Mesenchymal stem cell (in vitro differentiated cells and primary cell): ENCODE results near the gene LASP1NB.

ENCODE experiments used
- DNase-seq: peaks from one replicate; pipeline ENCODE4 v3.0.0-alpha.2; 2013
- H2AFZ ChIP-seq: one replicate; pipeline ENCODE4 v1.6.1; 2013; ENCODE audit warnings: low read depth, mild to moderate bottlenecking, control low read depth, inconsistent platforms, low read length, moderate library complexity
- H2AK5ac ChIP-seq: 2 replicates; pipeline ENCODE4 v1.6.1; 2013; ENCODE audit warnings: low read length, moderate library complexity, mild to moderate bottlenecking, inconsistent platforms; ENCODE audit not compliant: severe bottlenecking
- H2BK120ac ChIP-seq: one replicate; pipeline ENCODE4 v1.6.1; 2013; ENCODE audit warnings: low read depth, mild to moderate bottlenecking, inconsistent platforms, low read length, moderate library complexity
- H2BK12ac ChIP-seq, 2 experiments: one replicate each; pipeline ENCODE4 v1.6.1; 2013; ENCODE audit warnings: inconsistent platforms in 2 of 2, low read length in 2 of 2, mild to moderate bottlenecking in 2 of 2, moderate library complexity in 2 of 2, control low read depth in 1 of 2
- H2BK15ac ChIP-seq: one replicate; pipeline ENCODE4 v1.6.1; 2013; ENCODE audit warnings: mild to moderate bottlenecking, low read depth, inconsistent platforms; ENCODE audit not compliant: poor library complexity, severe bottlenecking
- H2BK5ac ChIP-seq: 2 replicates; pipeline ENCODE4 v1.6.1; 2013; ENCODE audit warnings: low read depth, mild to moderate bottlenecking, low read length, control low read depth, inconsistent platforms; ENCODE audit not compliant: poor library complexity, severe bottlenecking
- H3K14ac ChIP-seq, 2 experiments: one replicate each; pipeline ENCODE4 v1.6.1; 2013; ENCODE audit warnings: inconsistent platforms in 2 of 2, low read length in 2 of 2, control low read depth in 1 of 2, mild to moderate bottlenecking in 1 of 2, moderate library complexity in 1 of 2
- H3K18ac ChIP-seq, 2 experiments: one replicate each; pipeline ENCODE4 v1.6.1; 2013; ENCODE audit warnings: inconsistent platforms in 2 of 2, low read length in 2 of 2, control low read depth in 1 of 2, low read depth in 1 of 2, mild to moderate bottlenecking in 1 of 2
- H3K23ac ChIP-seq, 2 experiments: one replicate each; pipeline ENCODE4 v1.6.1; 2013; ENCODE audit warnings: inconsistent platforms in 2 of 2, low read length in 2 of 2, mild to moderate bottlenecking in 2 of 2, moderate library complexity in 2 of 2, control low read depth in 1 of 2
- H3K27ac ChIP-seq: 2 replicates; pipeline ENCODE4 v1.5.1; 2013; ENCODE audit warnings: mild to moderate bottlenecking, moderate library complexity, low read length, control low read depth, inconsistent platforms; ENCODE audit not compliant: poor library complexity, severe bottlenecking
- H3K27me3 ChIP-seq, 2 experiments: 2 replicates each; pipeline versions ENCODE4 v1.6.1 to v1.7.0; 2013; ENCODE audit warnings: low read length in 2 of 2, mild to moderate bottlenecking in 2 of 2, moderate library complexity in 2 of 2, control low read depth in 1 of 2, inconsistent platforms in 1 of 2; ENCODE audit not compliant: control insufficient read depth in 1 of 2, insufficient read depth in 1 of 2
- H3K36me3 ChIP-seq, 2 experiments: 2 replicates each; pipeline versions ENCODE4 v1.6.1 to v1.7.0; 2013; ENCODE audit warnings: low read length in 2 of 2, control low read depth in 1 of 2, inconsistent platforms in 1 of 2, low read depth in 1 of 2, mild to moderate bottlenecking in 1 of 2; ENCODE audit not compliant: insufficient read depth in 2 of 2, control insufficient read depth in 1 of 2
- H3K4ac ChIP-seq, 2 experiments: one replicate each; pipeline ENCODE4 v1.6.1; 2013; ENCODE audit warnings: inconsistent platforms in 2 of 2, low read length in 2 of 2, mild to moderate bottlenecking in 2 of 2, moderate library complexity in 2 of 2, control low read depth in 1 of 2, low read depth in 1 of 2
- H3K4me1 ChIP-seq: 2 replicates; pipeline ENCODE4 v1.6.1; 2013; ENCODE audit warnings: low read depth, low read length, control low read depth; ENCODE audit not compliant: control insufficient read depth, insufficient read depth
- H3K4me2 ChIP-seq: 2 replicates; pipeline ENCODE4 v1.6.1; 2013; ENCODE audit warnings: low read length, mild to moderate bottlenecking, inconsistent platforms; ENCODE audit not compliant: poor library complexity, severe bottlenecking
- H3K4me3 ChIP-seq, 2 experiments: 2 replicates each; pipeline versions ENCODE4 v1.5.1 to v1.7.0; 2013; ENCODE audit warnings: low read length in 2 of 2, mild to moderate bottlenecking in 2 of 2, control low read depth in 1 of 2, low read depth in 1 of 2; ENCODE audit not compliant: insufficient read depth in 1 of 2
- H3K79me1 ChIP-seq: replicated peaks from 2 replicates; pipeline ENCODE4 v1.6.1; 2013; ENCODE audit warnings: mild to moderate bottlenecking, control low read depth, low read length, inconsistent platforms; ENCODE audit not compliant: poor library complexity, severe bottlenecking
- H3K9ac ChIP-seq: 2 replicates; pipeline ENCODE4 v1.7.0; 2013; ENCODE audit warnings: mild to moderate bottlenecking, low read length, moderate library complexity
- H3K9me3 ChIP-seq: 2 replicates; pipeline ENCODE4 v1.7.0; 2013; ENCODE audit warnings: mild to moderate bottlenecking, low read length; ENCODE audit not compliant: control insufficient read depth
- H4K8ac ChIP-seq: one replicate; pipeline ENCODE4 v1.6.1; 2013; ENCODE audit warnings: inconsistent platforms, mild to moderate bottlenecking, low read length, moderate library complexity
- H4K91ac ChIP-seq: one replicate; pipeline ENCODE4 v1.6.1; 2013; ENCODE audit warnings: mild to moderate bottlenecking, low read length, inconsistent platforms
- WGBS: methylation state at CpG from one replicate; pipeline ENCODE4 v1.1.7; 2013; ENCODE audit warnings: mixed read lengths; 5-methylcytosine and 5-hydroxymethylcytosine counted together

Gene LASP1NB

DNA sequence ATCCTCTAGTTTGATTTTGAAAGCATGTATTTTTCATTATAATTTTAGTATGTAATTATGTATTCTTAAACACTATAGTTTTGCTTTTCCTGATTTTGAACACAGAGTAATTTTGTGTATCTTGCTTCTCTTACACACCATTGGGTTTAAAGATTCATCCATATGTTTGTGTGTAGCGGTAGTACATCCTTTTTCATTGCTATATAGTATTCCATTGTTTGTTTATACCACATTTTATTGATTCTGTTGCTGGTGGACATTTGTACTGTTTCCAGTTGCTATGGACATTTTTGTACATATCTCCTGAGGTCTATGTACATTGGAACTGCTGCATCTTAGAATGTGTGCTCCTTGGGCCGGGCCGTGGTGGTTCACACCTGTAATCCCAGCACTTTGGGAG, 20.5 kb upstream of the LASP1NB start:
- no peak overlapping the region for H3K27ac ChIP-seq
- H3K27me3 ChIP-seq: no peaks in the 10 kb centered on the region
- H2AFZ ChIP-seq: no peak overlapping the region
- no peak overlapping the region for H2BK120ac ChIP-seq
- no peak overlapping the region for H3K4ac ChIP-seq
- no peak for DNase-seq
- H2BK5ac ChIP-seq: no peak overlapping the region
- no peak overlapping the region for H3K18ac ChIP-seq
- H3K79me1 ChIP-seq: peaks cover 2% of the 10 kb centered on the region
- H3K9me3 ChIP-seq: no peaks in the 10 kb centered on the region
- H3K36me3 ChIP-seq: peaks cover 56 to 57% of the 10 kb centered on the region in 2 experiments
- H3K23ac ChIP-seq: no peak overlapping the region
- no peak overlapping the region for H2BK12ac ChIP-seq
- H3K4me3 ChIP-seq: no peak overlapping the region
- no peak overlapping the region for H2BK15ac ChIP-seq
- H3K14ac ChIP-seq: no peak overlapping the region
- peaks cover 44% of the 10 kb centered on the region for H3K4me1 ChIP-seq
- H3K9ac ChIP-seq: no peak overlapping the region
- no peak overlapping the region for H3K4me2 ChIP-seq
- H2AK5ac ChIP-seq: no peak overlapping the region
- no peak overlapping the region for H4K91ac ChIP-seq
- WGBS: 100% methylated on average over 2 of the region's 3 CpGs
- H4K8ac ChIP-seq: no peak overlapping the region

DNA sequence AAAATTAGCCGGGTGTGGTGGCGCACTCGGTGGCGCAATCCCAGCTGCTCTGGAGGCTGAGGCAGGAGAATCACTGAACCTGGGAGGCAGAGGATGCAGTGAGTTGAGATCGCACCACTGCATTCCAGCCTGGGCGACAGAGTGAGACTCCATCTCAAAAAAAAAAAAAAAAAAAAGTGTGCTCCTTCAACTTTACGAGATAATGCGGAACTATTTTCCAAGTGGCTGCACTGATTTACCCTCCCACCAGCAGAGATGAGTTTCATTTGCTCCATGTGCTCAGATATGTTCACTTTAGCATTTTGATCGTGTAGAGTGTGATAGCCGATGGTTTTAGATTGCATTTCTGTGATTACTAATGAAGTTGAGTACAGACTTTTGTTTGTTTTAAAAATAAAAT, 20.0 kb upstream of the LASP1NB start:
- no peaks in the 10 kb centered on the region for H3K27me3 ChIP-seq
- no peak overlapping the region for H2BK5ac ChIP-seq
- peaks cover 2% of the 10 kb centered on the region for H3K79me1 ChIP-seq
- H2AK5ac ChIP-seq: no peak overlapping the region
- H2AFZ ChIP-seq: no peak overlapping the region
- no peak overlapping the region for H3K4me3 ChIP-seq
- no peak overlapping the region for H3K18ac ChIP-seq
- peaks cover 42% of the 10 kb centered on the region for H3K4me1 ChIP-seq
- H3K9me3 ChIP-seq: no peaks in the 10 kb centered on the region
- no peak overlapping the region for H3K9ac ChIP-seq
- no peak overlapping the region for H3K14ac ChIP-seq
- H3K27ac ChIP-seq: no peak overlapping the region
- no peak overlapping the region for H2BK15ac ChIP-seq
- no peak overlapping the region for H3K23ac ChIP-seq
- H3K4ac ChIP-seq: no peak overlapping the region
- H2BK120ac ChIP-seq: no peak overlapping the region
- H4K8ac ChIP-seq: no peak overlapping the region
- no peak overlapping the region for H3K4me2 ChIP-seq
- DNase-seq: no peak
- no peak overlapping the region for H4K91ac ChIP-seq
- peaks cover 57 to 61% of the 10 kb centered on the region in 2 experiments for H3K36me3 ChIP-seq
- 99% methylated on average over 10 of the region's 10 CpGs for WGBS
- no peak overlapping the region for H2BK12ac ChIP-seq

DNA sequence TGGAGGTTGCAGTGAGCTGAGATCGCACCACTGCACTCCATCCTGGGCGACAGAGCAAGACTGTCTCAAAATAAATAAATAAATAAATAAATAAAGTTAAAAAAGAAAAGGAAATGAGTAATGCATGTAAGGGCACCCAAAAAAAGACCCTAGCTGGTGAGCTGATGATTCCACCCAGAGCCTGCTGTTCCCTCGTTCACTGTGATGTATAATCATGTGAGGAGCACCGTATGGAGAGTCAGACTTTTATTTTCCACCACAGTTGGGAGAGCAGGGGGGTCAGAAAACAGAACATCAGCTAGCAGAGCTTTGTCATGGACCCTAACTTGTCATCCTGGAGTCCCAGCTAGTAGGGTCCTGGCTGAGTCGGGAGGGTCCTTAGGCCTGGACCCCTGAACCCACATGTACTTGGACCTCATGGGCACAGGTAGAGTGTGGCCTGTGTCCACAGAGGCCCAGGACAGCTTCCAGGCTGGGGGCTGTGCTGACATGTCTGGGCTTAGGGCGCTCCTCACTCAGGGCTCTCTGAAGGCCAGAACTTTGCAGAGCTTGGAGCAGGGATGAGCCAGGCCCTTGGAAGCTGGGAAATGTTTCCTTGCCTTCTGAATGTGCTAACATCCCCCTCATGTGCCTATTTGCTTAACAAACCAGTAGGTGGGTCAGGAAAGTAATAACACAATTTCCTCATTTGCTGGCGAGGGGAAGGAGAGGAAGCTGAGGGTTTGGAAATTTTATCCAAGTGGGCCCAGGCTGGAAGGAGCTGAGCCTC, 18.8 kb upstream of the LASP1NB start:
- Histone ChIP-seq H3K4me3 (no peak overlapping the region), H4K8ac (no peak overlapping the region)
- 65% methylated on average over 5 of the region's 7 CpGs for WGBS

DNA sequence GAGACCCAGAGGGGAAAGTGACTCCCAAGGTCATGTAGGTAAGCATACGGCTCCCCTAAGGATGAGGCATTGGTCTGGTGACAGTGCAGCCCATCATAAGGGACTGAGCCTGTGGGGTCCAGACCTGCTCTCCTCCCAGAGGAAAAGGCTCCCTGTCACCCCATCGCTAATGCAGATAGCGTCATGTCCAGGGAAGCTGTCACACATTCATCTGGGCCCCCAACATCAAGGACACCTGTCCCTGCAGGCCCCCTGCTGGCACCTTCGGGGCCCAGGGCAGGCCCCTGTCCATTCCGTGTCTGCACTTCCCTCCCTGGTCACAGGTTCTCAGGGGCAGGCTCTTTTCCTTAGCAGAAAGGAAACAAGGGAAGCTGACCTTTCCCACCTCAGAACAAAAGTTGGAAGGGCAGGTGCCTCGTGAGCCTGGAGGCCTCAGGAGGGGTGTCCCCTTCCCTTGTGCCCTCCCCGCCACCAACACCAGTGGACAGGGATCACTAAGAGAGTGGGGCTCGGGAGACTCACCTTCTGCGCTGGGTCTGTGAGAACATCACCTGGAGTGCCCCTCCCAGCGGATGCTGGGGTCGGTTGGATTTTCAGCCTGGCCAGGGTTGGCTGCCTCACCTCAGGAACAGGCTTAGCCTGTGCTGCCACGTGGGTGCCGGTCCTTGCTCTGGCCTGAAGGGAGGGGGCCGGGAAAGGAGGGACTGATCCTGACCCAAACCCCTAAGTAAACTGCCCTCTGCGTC, 17.3 kb upstream of the LASP1NB start:
- Histone ChIP-seq H4K91ac (no peak overlapping the region), H3K4me2 (no peak overlapping the region), H3K36me3 (peaks cover 74 to 79% of the 10 kb centered on the region in 2 experiments), H3K23ac (no peak overlapping the region), H3K14ac (no peak overlapping the region), H3K27me3 (no peaks in the 10 kb centered on the region), H4K8ac (no peak overlapping the region), H2BK120ac (no peak overlapping the region), H2BK12ac (no peak overlapping the region), H3K9ac (no peak overlapping the region), H2BK5ac (no peak overlapping the region), H3K4me3 (no peak overlapping the region), H3K27ac (no peak overlapping the region), H3K18ac (no peak overlapping the region), H3K79me1 (peaks cover 20% of the 10 kb centered on the region), H2BK15ac (no peak overlapping the region), H3K9me3 (no peaks in the 10 kb centered on the region), H3K4me1 (peaks cover 39% of the 10 kb centered on the region), H3K4ac (no peak overlapping the region), H2AFZ (no peak overlapping the region), H2AK5ac (no peak overlapping the region)
- no peak for DNase-seq
- WGBS: 85% methylated on average over 15 of the region's 15 CpGs

More for the DNA sequence above, 18.8 kb upstream of the LASP1NB start:
- H3K79me1 ChIP-seq: peaks cover 9% of the 10 kb centered on the region
- H2BK120ac ChIP-seq: no peak overlapping the region
- no peak overlapping the region for H2BK5ac ChIP-seq
- no peak overlapping the region for H4K91ac ChIP-seq
- no peak for DNase-seq
- peaks cover 68 to 72% of the 10 kb centered on the region in 2 experiments for H3K36me3 ChIP-seq
- no peak overlapping the region for H3K4ac ChIP-seq
- H2BK12ac ChIP-seq: no peak overlapping the region
- H2AFZ ChIP-seq: no peak overlapping the region
- H3K23ac ChIP-seq: no peak overlapping the region
- H3K27ac ChIP-seq: peak overlapping the region; percentile 1
- no peak overlapping the region for H3K14ac ChIP-seq
- peaks cover 36% of the 10 kb centered on the region for H3K4me1 ChIP-seq
- H3K9me3 ChIP-seq: no peaks in the 10 kb centered on the region
- H2AK5ac ChIP-seq: peak overlapping the region; percentile 24
- peak overlapping the region in 1 of 2 experiments; percentile 58 for H3K18ac ChIP-seq
- H3K27me3 ChIP-seq: no peaks in the 10 kb centered on the region
- H3K4me2 ChIP-seq: no peak overlapping the region
- peak overlapping the region; percentile 53 for H3K9ac ChIP-seq
- H2BK15ac ChIP-seq: no peak overlapping the region
